Adrenal gland (tissue), 12 donors: ENCODE results near the gene LRRC25. TPM values are rescaled to one million over a fixed set of nuclear protein-coding genes. Genes with fewer than 3 reads are reported as not detected.

ENCODE experiments used
- DNase-seq, 7 donors: peaks; one replicate each; pipeline ENCODE4 v3.0.0-alpha.2; 2019 to 2020
- H3K27ac ChIP-seq, 5 donors: fragments of 200-600 bp; sonication (generic) in 4 of 5; 1 replicate in 3 of 5; 2 replicates in 2 of 5; pipeline versions ENCODE4 v1.5.1 to v1.8.0; 2016 to 2020; ENCODE audit warnings: mild to moderate bottlenecking in 1 of 5
- H3K27me3 ChIP-seq: fragments of 200-600 bp; 2 replicates; pipeline ENCODE4 v1.8.0; 2021
- H3K36me3 ChIP-seq, 2 donors: fragments of 200-600 bp; replicated peaks in 1 of 2; 1 replicate in 1 of 2; 2 replicates in 1 of 2; pipeline versions ENCODE4 v1.5.1 to v1.8.0; 2018 to 2022
- H3K4me1 ChIP-seq, 2 donors: fragments of 200-600 bp; replicated peaks in 1 of 2; 1 replicate in 1 of 2; 2 replicates in 1 of 2; pipeline versions ENCODE4 v1.5.1 to v1.8.0; 2018 to 2021
- H3K4me3 ChIP-seq, 4 donors: fragments of 200-600 bp; sonication (generic) in 3 of 4; one replicate each; pipeline ENCODE4 v1.5.1; 2016 to 2018
- H3K9me3 ChIP-seq, 3 donors: fragments of 200-600 bp; sonication (generic) in 1 of 3; replicated peaks in 1 of 3; 1 replicate in 2 of 3; 2 replicates in 1 of 3; pipeline versions ENCODE4 v1.5.1 to v1.8.0; 2016 to 2021
- CTCF ChIP-seq, 6 experiments: fragments of 450-650 bp in 4 of 6; fragments of 200-600 bp in 2 of 6; sonication (generic) in 1 of 6; IDR thresholded peaks; 1 replicate in 5 of 6; 2 replicates in 1 of 6; pipeline versions ENCODE4 v1.5.1 to v1.8.0; 2016 to 2021; ENCODE audit warnings: antibody characterized with exemption in 6 of 6, mild to moderate bottlenecking in 2 of 6, moderate library complexity in 1 of 6
- POLR2A ChIP-seq, 2 donors: fragments of 450-650 bp; IDR thresholded peaks; one replicate each; pipeline ENCODE4 v1.6.1; 2017; ENCODE audit warnings: antibody characterized with exemption in 2 of 2, mild to moderate bottlenecking in 2 of 2, moderate library complexity in 1 of 2
- WGBS, 4 donors: extraction: QIAGEN DNeasy Blood & Tissue Kit in 2 of 4; methylation state at CpG; one replicate each; pipeline versions ENCODE4 v1.1.5 to v1.1.7; 2013 to 2017; 5-methylcytosine and 5-hydroxymethylcytosine counted together
- intact Hi-C, 2 donors: fragments of 100-400 bp; cut with DNase I; formaldehyde crosslinking; loops; one replicate each; pipeline versions ENCODE4 v1.14.1 to v1.15.0; 2022 to 2023
- polyA plus RNA-seq, 3 donors: library from polyadenylated mRNA; stranded (reverse); fragments of 200-250 nt in 2 of 3; fragments of 350-450 nt in 1 of 3; fragmentation: Illumina TruSeq in 1 of 3; extraction: RNeasy Lipid Tissue Mini Kit (QIAGEN cat#74804) in 1 of 3; gene quantifications; one replicate each; pipeline ENCODE4 v1.2.3, GENCODE V29; 2013 to 2014
- total RNA-seq, 9 donors: library from RNA; depleted of rRNA in 4 of 9; stranded (reverse); fragments of >200 nt in 4 of 9; fragments of 120-200 nt in 1 of 9; fragmentation: NEBNext Ultra II Directional in 1 of 9; extraction: Animal tissue kit (Norgen Biotek cat#: 25700) in 1 of 9; gene quantifications; one replicate each; pipeline versions ENCODE4 v1.1.0 to v1.2.4, GENCODE V29; 2013 to 2023
- donor health status: healthy with polysubstance abuse.
- donor health status: Bipolar disorder and iron deficiency.
- donor health status: DM: yes; HTN: yes; CAD: no.
- donor health status: DM: no; HTN: no; CAD: no.
- donor health status: DM: no; HTN: no; CAD: no.
- donor health status: DM: yes; HTN: yes; CAD: no.

LRRC25 gene
- total and polyA plus RNA-seq, 12 donors, result 1.5 to 38.2 (median 17.0) TPM

- TF ChIP-seq CTCF (IDR thresholded peaks at IDR 0.05) (no peak), POLR2A (IDR thresholded peaks at IDR 0.05) (no peak)
- Histone ChIP-seq H3K9me3 (no peaks in the 10 kb centered on the region), H3K4me1 (peaks cover 16 to 18% of the 10 kb centered on the region in 2 donors), H3K36me3 (peaks cover 0 to 37% of the 10 kb centered on the region in 2 donors), H3K27me3 (no peaks in the 10 kb centered on the region), H3K27ac (no peak overlapping the region), H3K4me3 (no peak overlapping the region)
- 65 to 92% (median 82%) methylated on average over 7 to 12 of the region's 12 CpGs for WGBS, 4 donors
- no peak for DNase-seq
- intact Hi-C loops, result loop anchor here in 1 of 2 donors (10.0 kb wide), 1 partner anchor 232 kb away; no protein-coding TSS in a partner anchor
These were observed 45.5 kb upstream of the LRRC25 start for GRCh38 chr19:18442941-18443340.

GRCh38 chr19:18441804-18442788, 44.7 kb upstream of the LRRC25 start:
- DNase-seq, result peak in 1 of 7 donors; percentile 35
- 71 to 88% (median 85%) methylated on average over 4 to 5 of the region's 5 CpGs for WGBS, 4 donors
- peaks cover 0 to 37% of the 10 kb centered on the region in 2 donors for H3K36me3 ChIP-seq

GRCh38 chr19:18440936-18441803, 43.7 kb upstream of the LRRC25 start:
- peak overlapping the region in 1 of 5 donors; percentile 38 for H3K27ac ChIP-seq
- intact Hi-C loops, result loop anchor here in 1 of 2 donors (10.0 kb wide), 1 partner anchor 234 kb away; no protein-coding TSS in a partner anchor
- TF ChIP-seq POLR2A (IDR thresholded peaks at IDR 0.05) (no peak), CTCF (IDR thresholded peaks at IDR 0.05) (no peak)
- H3K27me3 ChIP-seq, result no peaks in the 10 kb centered on the region
- peak in 2 of 7 donors; percentile 4 to 35 for DNase-seq
- H3K9me3 ChIP-seq, result no peaks in the 10 kb centered on the region
- H3K4me1 ChIP-seq, result peaks cover 25 to 29% of the 10 kb centered on the region in 2 donors
- 66 to 78% (median 75%) methylated on average over 10 to 23 of the region's 23 CpGs for WGBS, 4 donors
- peaks cover 0 to 27% of the 10 kb centered on the region in 2 donors for H3K36me3 ChIP-seq
- no peak overlapping the region for H3K4me3 ChIP-seq

More at GRCh38 chr19:18441804-18442788, 44.7 kb upstream of the LRRC25 start:
- peaks cover 21 to 23% of the 10 kb centered on the region in 2 donors for H3K4me1 ChIP-seq
- H3K27ac ChIP-seq, result no peak overlapping the region
- no peak overlapping the region for H3K4me3 ChIP-seq
- no peaks in the 10 kb centered on the region for H3K27me3 ChIP-seq
- intact Hi-C loops, result loop anchor here in 1 of 2 donors (10.0 kb wide), 1 partner anchor 233 kb away; no protein-coding TSS in a partner anchor
- no peak for TF ChIP-seq CTCF (IDR thresholded peaks at IDR 0.05)
- no peak for TF ChIP-seq POLR2A (IDR thresholded peaks at IDR 0.05)
- no peaks in the 10 kb centered on the region for H3K9me3 ChIP-seq
